ENCODE results near the gene CD53. TPM values are rescaled to one million over a fixed set of nuclear protein-coding genes. Genes with fewer than 3 reads are reported as not detected.
"Not testable (repeated sequence)": the region's sequence is repeated elsewhere in the genome, so short reads cannot be mapped to it uniquely, and the experiment has no call there.

The CD53 gene
- total RNA-seq, 2 donors from 2014 or later = 7.5 to 20.8 TPM

- no peak for DNase-seq
- ATAC-seq = no peak
- intact Hi-C loops (cut with DNase I, micrococcal nuclease) = no loop called here
Observed at GRCh38 chr1:110902820-110903463, 30.0 kb downstream of the CD53 start.

- no peak for DNase-seq
- ATAC-seq = no peak
- intact Hi-C loops (cut with DNase I, micrococcal nuclease) = no loop called here
Observed at GRCh38 chr1:110903853-110904500, 31.0 kb downstream of the CD53 start.

- no peak for ATAC-seq
Observed at GRCh38 chr1:110912784-110913183, 39.8 kb downstream of the CD53 start.

GRCh38 chr1:110914676-110915075, 41.7 kb downstream of the CD53 start:
- intact Hi-C loops (cut with DNase I, micrococcal nuclease) = no loop called here
- ATAC-seq (no peak), DNase-seq (no peak)

More at GRCh38 chr1:110912784-110913183, 39.8 kb downstream of the CD53 start:
- intact Hi-C loops (cut with DNase I, micrococcal nuclease) = no loop called here
- DNase-seq = no peak

GRCh38 chr1:110915804-110916203, 42.9 kb downstream of the CD53 start:
- intact Hi-C loops (cut with DNase I, micrococcal nuclease) = no loop called here
- ATAC-seq (no peak), DNase-seq (no peak)

GRCh38 chr1:110916274-110916668, 43.3 kb downstream of the CD53 start:
- no peak for ATAC-seq
- no peak for DNase-seq
- intact Hi-C loops (cut with DNase I, micrococcal nuclease) = no loop called here

GRCh38 chr1:110916669-110917306, 43.8 kb downstream of the CD53 start:
- DNase-seq = no peak

GRCh38 chr1:110918016-110918415, 45.1 kb downstream of the CD53 start:
- intact Hi-C loops (cut with DNase I, micrococcal nuclease) = no loop called here
- ATAC-seq = no peak

More at GRCh38 chr1:110916669-110917306, 43.8 kb downstream of the CD53 start:
- ATAC-seq = peak; percentile 38
- intact Hi-C loops (cut with DNase I, micrococcal nuclease) = no loop called here

GRCh38 chr1:110921953-110922352, 49.0 kb downstream of the CD53 start:
- intact Hi-C loops (cut with DNase I, micrococcal nuclease) = no loop called here
- no peak for ATAC-seq
- DNase-seq = no peak

More at GRCh38 chr1:110918016-110918415, 45.1 kb downstream of the CD53 start:
- no peak for DNase-seq

- ATAC-seq = no peak
- no peak for DNase-seq
- intact Hi-C loops (cut with DNase I, micrococcal nuclease) = no loop called here
Observed at GRCh38 chr1:110927484-110928075, 54.6 kb downstream of the CD53 start.

- no peak for ATAC-seq
- intact Hi-C loops (cut with DNase I, micrococcal nuclease) = no loop called here
- DNase-seq = no peak
Observed at GRCh38 chr1:110928191-110928590, 55.2 kb downstream of the CD53 start.

- ATAC-seq (no peak), DNase-seq (no peak)
- intact Hi-C loops (cut with DNase I, micrococcal nuclease) = no loop called here
Observed at GRCh38 chr1:110928904-110929303, 56.0 kb downstream of the CD53 start.

GRCh38 chr1:110931097-110931496, 58.1 kb downstream of the CD53 start:
- not testable (repeated sequence) for ATAC-seq, DNase-seq
- intact Hi-C loops (cut with DNase I, micrococcal nuclease) = loop anchor here in 1 of 2 donors (10.0 kb wide), 1 partner anchor 64 kb away; no protein-coding TSS in a partner anchor

- intact Hi-C loops (cut with DNase I, micrococcal nuclease) = loop anchor here in 1 of 2 donors (10.0 kb wide), 1 partner anchor 58 kb away; no protein-coding TSS in a partner anchor
- DNase-seq (no peak), ATAC-seq (no peak)
Observed at GRCh38 chr1:110936567-110936966, 63.6 kb downstream of the CD53 start.

- intact Hi-C loops (cut with DNase I, micrococcal nuclease) = no loop called here
- no peak for DNase-seq
- ATAC-seq = no peak
Observed at GRCh38 chr1:110944806-110945205, 71.9 kb downstream of the CD53 start.

GRCh38 chr1:110945626-110946025, 72.7 kb downstream of the CD53 start:
- DNase-seq (no peak), ATAC-seq (no peak)
- intact Hi-C loops (cut with DNase I, micrococcal nuclease) = no loop called here

- intact Hi-C loops (cut with DNase I, micrococcal nuclease) = no loop called here
- ATAC-seq = no peak
- DNase-seq = no peak
Observed at GRCh38 chr1:110948038-110948810, 75.3 kb downstream of the CD53 start.
